ENCODE data around the gene GLG1. TPM values are rescaled to one million over a fixed set of nuclear protein-coding genes. Genes with fewer than 3 reads are reported as not detected.
"Not testable (repeated sequence)": the region's sequence is repeated elsewhere in the genome, so short reads cannot be mapped to it uniquely, and the experiment has no call there.

The GLG1 gene
- polyA plus RNA-seq (ENCODE audit: insufficient read depth in 1 of 5, insufficient read length in 5 of 5, low replicate concordance in 1 of 5): 100 to 1,000 TPM; 114 to 143 (median 128) TPM
- long read RNA-seq, donor 1, full-length matches to known transcripts: 21 of 21 reads
- long read RNA-seq, donor 1, partial matches to known transcripts: 0 of 21 reads
- long read RNA-seq, donor 1, other reads (novel, unspliced or antisense): 0 of 21 reads
- long read RNA-seq, donor 2, full-length matches to known transcripts: 9 of 9 reads
- long read RNA-seq, donor 2, partial matches to known transcripts: 0 of 9 reads
- long read RNA-seq, donor 2, other reads (novel, unspliced or antisense): 0 of 9 reads
- long read RNA-seq, donor 3, full-length matches to known transcripts: 10 of 10 reads
- long read RNA-seq, donor 3, partial matches to known transcripts: 0 of 10 reads
- long read RNA-seq, donor 3, other reads (novel, unspliced or antisense): 0 of 10 reads
- long read RNA-seq, donor 4, full-length matches to known transcripts: 16 of 42 reads
- long read RNA-seq, donor 4, partial matches to known transcripts: 26 of 42 reads
- long read RNA-seq, donor 4, other reads (novel, unspliced or antisense): 0 of 42 reads
- long read RNA-seq, donor 5, full-length matches to known transcripts: 15 of 15 reads
- long read RNA-seq, donor 5, partial matches to known transcripts: 0 of 15 reads
- long read RNA-seq, donor 5, other reads (novel, unspliced or antisense): 0 of 15 reads
- long read RNA-seq, donor 6, full-length matches to known transcripts: 19 of 24 reads
- long read RNA-seq, donor 6, partial matches to known transcripts: 5 of 24 reads
- long read RNA-seq, donor 6, other reads (novel, unspliced or antisense): 0 of 24 reads
- long read RNA-seq, donor 7, full-length matches to known transcripts: 17 of 17 reads
- long read RNA-seq, donor 7, partial matches to known transcripts: 0 of 17 reads
- long read RNA-seq, donor 7, other reads (novel, unspliced or antisense): 0 of 17 reads
- long read RNA-seq, donor 8, full-length matches to known transcripts: 5 of 5 reads
- long read RNA-seq, donor 8, partial matches to known transcripts: 0 of 5 reads
- long read RNA-seq, donor 8, other reads (novel, unspliced or antisense): 0 of 5 reads

- DNase-seq: peak; percentile 91 to 94
Measured at GRCh38 chr16:74606521-74607309, at the start of gene GLG1. GLG1 (minus strand) TSS chr16:74607114; CDS start chr16:74607094, 20 bp downstream.

DNA sequence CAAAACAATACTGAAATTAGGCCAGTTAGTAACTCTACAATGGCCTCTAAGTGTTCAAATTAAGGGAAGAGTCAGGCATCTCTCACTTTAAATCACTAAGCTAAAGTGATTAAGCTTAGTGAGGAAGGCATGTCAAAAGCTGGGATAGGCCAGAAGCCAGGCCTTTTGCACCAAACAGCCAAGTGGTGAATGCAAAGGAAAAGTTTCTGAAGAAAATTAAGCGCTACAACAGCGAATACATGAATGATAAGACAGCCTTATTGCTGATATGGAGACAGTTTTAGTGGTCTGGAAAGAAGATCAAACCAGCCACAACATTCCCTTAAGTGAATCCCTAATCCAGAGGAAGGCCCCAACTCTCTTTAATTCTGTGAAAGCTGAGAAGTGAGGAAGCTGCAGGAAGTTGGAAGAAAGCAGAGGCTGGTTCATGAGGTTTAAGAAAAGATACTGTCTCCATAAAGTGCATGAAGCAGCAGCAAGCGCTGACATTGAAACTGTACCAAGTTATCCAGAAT is 47.7 kb upstream of the GLG1 start:
- no peak for DNase-seq

DNA sequence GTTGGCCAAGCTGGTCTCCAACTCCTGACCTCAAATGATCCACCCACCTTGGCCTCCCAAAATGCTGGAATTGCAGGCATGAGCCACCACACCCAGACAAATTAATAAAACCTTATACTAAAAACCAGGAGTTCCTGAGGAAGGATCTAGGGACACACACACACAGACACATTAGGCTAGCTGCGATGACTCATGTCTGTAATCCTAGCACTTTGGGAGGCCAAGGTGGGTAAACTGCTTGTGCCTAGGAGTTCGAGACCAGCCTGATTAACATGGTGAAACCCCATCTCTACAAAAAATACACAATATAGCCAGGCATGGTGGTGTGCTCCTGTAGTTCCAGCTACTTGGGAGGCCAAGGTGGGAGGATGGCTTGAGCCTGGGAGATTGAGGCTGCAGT is 46.0 kb upstream of the GLG1 start:
- DNase-seq: not testable (repeated sequence)

- no peak for DNase-seq
Measured at GRCh38 chr16:74652249-74652648, 45.3 kb upstream of the GLG1 start.

GRCh38 chr16:74651841-74652240 is 44.9 kb upstream of the GLG1 start:
- DNase-seq: no peak

- no peak for DNase-seq
Measured at GRCh38 chr16:74650966-74651567, 44.2 kb upstream of the GLG1 start.

DNA sequence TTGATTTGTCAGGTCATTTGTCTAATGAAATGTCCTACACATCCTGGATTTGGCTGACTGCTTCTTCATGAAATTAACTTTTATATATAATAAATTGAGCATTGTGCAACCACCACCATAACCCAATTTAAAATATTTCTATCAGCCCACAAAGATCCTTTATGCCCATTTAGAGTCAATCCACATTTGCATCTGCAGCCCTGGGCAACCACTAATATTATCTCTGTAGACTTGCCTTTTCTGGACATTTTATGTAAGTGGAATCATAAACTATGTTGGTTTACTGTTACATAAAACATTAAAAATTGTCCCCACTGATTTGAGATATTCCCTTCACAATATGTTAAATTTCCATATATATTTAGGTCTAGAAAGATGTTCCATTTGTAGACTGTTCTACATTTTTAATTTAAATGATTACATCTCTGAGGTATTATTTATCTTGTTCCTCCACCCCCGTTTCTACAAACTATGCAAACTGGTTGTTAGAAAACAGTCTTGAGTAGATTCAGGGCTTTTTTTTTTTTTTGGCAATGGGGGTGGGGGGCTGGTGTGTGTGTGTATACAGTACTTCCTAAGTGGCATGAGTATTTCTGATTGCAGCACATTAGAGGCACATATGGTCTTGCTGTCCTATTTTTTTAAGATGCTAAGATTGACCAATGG is 43.1 kb upstream of the GLG1 start:
- DNase-seq: no peak

GRCh38 chr16:74641969-74642368 is 35.1 kb upstream of the GLG1 start:
- DNase-seq: no peak

DNA sequence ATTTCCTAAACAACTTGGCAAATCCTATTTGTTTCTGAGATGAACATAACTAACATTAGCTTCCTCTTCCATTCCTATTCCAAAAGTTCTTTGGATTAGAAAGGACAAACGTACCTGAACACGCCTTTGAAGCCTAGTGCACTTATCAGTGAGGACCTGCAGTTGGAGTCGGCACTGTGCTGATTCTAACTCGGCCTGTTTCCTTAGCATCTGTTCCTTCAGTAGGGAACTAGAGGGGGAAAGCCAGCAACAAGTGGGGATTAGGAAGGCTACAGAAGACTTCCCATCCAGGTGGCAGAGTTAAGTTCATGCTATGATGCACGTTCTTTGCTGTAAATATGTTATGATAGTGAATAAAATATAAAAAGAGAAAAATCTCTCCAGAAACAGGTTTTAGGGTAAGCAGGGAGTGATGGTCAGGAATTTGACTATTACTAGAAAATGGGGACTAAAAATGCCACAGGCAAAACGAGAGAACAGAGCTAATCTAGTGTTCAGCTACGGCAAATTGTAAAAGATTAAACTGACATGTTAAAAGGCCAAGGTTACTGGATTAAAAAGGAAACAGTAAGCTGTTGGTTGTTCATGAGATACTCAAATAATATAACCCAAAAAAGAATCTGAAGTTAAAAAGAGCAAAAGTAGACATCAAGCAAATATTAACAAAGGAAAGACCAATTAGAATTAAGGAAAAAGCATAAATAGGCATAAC is 31.0 kb upstream of the GLG1 start:
- DNase-seq: no peak

DNA sequence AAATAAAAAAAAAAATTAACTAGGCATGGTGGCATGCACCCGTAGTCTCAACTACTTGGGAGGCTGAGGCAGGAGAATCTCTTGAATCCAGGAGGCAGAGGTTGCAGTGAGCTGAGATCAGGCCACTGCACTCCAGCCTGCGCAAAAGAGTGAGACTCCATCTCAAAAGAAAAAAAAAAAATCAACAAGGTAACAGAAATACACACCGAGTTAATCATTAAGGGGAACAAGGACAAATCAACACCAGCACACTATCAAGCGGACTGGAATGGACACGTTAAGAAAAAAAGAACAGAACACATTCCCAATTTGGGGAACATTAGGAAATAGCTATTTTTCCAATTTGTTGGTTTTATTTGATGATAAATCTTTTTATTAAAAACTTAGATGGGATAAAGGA is 28.4 kb upstream of the GLG1 start:
- DNase-seq: no peak

- DNase-seq: no peak
Measured at GRCh38 chr16:74633686-74634085, 26.8 kb upstream of the GLG1 start.

DNA sequence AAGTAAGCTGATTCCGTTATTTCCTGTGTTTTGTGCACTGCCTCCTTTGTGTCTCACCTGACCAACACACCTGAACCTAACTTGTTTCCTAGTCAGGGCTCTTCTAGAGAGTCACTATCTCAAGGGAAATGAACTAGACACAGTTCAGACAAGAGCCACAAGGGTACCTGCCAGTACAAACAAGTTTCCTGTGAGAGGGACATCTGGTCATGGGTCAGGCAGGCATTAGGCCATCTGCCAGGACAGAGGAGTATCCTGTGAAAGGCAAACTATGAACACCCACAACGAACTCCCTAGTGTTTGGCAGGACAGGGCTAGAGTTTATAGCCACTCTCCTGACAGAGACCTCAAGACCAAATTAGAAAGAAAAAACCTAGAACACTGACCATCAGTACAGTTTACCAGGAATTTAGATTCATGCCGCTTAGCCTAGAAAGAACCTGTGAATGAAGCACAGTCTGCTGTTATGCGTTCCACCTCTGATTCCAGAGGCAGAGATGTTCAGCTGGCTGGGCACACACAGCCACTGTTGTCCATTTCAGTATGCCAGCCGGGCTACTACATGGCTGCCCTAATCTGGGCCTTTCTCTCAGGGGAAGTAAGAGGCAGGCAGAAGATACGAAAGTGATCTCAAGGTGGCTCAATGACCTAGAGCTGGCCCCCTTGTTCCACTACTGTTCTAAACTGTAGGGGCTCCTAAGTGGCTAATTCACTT is 20.7 kb upstream of the GLG1 start:
- DNase-seq: no peak

GRCh38 chr16:74626741-74627416 is 20.0 kb upstream of the GLG1 start:
- DNase-seq: no peak

DNA sequence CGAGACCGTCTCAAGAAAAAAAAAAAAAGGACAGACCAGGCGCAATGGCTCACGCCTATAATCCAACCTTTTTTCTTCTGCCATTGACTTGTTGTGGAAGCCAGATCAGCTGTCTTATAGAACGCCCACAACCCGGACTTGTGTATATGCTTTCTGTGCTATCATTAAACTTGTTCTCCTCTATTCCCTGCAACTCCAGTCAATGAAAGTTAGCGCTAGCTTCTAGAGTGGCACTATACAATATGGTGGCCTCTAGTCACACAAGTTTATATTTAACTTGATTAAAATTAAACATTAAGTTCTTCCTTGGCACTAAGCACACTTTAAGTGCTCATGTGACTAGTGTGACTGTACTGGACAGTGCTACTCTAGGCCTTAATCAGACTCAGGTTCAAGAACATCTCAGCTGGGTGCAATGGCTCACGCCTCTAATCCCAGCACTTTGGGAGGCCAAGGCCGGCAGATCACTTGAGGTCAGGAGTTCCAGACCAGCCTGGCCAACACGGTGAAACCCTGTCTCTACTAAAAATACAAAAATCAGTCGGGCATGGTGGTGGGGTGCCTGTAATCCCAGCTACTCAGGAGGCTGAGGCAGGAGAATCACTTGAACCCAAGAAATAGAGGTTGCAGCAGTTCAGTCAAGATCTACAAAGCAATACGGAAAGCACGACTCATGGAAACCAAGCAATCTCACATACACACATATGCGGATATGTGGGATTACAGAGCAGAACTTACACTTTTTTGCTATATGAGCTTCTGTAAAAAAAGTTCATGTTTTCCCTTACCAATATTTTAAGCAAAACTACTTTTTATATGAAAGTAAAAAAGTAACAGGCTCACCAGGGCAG is 18.8 kb upstream of the GLG1 start:
- no peak for DNase-seq

DNA sequence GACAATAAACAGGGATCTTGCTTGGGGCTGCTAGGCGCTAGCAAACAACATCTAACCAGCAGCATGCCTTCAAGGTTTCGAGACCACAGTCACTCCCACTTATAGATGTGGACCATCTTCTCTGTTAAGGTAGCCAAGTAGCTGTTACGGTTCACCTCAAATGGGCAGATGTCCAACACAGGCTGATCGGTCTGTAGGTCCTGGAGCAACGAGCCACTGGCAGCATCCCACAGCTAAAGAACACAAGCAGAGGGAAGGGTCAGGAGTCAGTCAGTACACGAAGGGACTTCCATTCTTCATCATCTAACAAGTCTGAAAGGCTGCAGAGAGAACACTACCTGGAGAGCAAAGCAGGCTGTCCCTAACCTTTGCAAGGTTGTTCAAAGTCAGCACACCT is 16.9 kb upstream of the GLG1 start:
- DNase-seq: no peak

DNA sequence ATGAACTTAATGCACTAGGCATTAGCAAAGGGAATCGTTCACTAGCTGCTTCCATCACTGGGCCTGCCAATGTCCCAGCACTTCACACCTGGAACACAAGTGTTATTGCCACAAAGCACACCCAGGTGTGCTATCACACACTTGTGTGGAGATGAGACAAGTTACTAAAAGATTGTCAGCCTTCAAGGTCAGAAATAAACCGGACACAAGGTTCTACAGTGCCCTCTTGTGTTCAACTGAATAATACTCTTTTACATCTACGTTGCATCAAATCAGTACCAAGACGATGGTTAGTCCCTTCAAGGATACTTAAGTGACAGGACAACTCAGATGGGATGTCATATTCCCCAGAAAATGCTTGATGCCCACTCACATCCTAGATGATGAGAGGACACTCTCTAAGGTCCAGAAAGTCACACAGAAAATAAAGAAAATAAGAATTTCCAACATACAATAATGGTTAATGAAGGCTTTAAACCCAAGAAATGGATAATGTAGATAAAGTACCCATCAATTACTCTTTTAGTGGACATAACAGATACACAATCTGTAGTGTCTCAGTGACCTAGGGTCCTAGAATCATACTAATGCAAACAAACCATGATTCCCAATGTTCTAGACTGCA is 16.4 kb upstream of the GLG1 start:
- no peak for DNase-seq

DNA sequence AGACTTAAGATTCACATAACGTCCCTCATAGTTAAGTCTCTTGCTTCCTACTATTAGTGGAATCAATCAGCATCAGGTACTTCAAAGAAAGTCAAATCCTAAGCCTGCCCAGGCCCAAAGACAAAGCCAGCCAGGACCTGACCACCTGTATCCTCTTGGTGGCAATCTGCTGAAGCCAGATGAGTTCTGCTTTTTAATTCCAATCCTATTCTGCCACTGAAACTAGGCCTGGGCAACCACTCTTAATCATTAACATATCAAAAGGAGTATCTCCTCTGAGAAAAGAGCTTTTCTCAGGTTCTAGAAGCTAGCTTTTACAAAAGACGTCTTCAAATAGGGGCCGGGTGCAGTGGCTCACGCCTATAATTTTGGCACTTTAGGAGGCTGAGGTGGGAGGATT is 15.1 kb upstream of the GLG1 start:
- DNase-seq: no peak
